Sciatic nerve (tissue), 1 donor: ENCODE results near the gene GGT1. TPM values are rescaled to one million over a fixed set of nuclear protein-coding genes. Genes with fewer than 3 reads are reported as not detected.

Experiments
- total RNA-seq: library from RNA; stranded (reverse); fragmentation: NEBNext Ultra II Directional; extraction: Animal tissue kit (Norgen Biotek cat#: 25700); gene quantifications from one replicate; pipeline ENCODE4 v1.2.1, GENCODE V29; 2021
- donor health status: DM: no; HTN: no; CAD: no.

Gene GGT1
- total RNA-seq, 1 donor from 2014 or later, result 9.0 TPM

Other genes with a start within 250 kb of the GGT1 start
- gene ADORA2A, start 175.6 kb upstream of the GGT1 start, total RNA-seq, result 8.4 TPM
- 1.3 TPM for gene UPB1, start 107.9 kb upstream of the GGT1 start, total RNA-seq
- 61.2 TPM for gene GUCD1, start 48.1 kb upstream of the GGT1 start, total RNA-seq
- gene SNRPD3, start 47.2 kb upstream of the GGT1 start, total RNA-seq, result 48.2 TPM
- 17.5 TPM for gene LRRC75B, start 10.1 kb upstream of the GGT1 start, total RNA-seq
- gene PIWIL3, start 171.5 kb downstream of the GGT1 start, total RNA-seq, result not detected
- gene SGSM1, start 203.0 kb downstream of the GGT1 start, total RNA-seq, result 2.9 TPM